Activated CD4-positive, alpha-beta memory T cell treated with anti-CD3 and anti-CD28 coated beads for 36 hours (primary cell): ENCODE measurements around the gene RBMY1J. TPM values are rescaled to one million over a fixed set of nuclear protein-coding genes. Genes with fewer than 3 reads are reported as not detected.
"Not testable (repeated sequence)": the region's sequence is repeated elsewhere in the genome, so short reads cannot be mapped to it uniquely, and the experiment has no call there.

Source experiments
- CTCF ChIA-PET: fragments of 350-600 bp; sonication (Branson Sonifier 250); formaldehyde crosslinking; loops from one replicate; lab custom pipeline; 2021; ENCODE audit warnings: antibody characterized with exemption, inconsistent platforms; lab: Charles Lee
- POLR2A ChIA-PET: fragments of 350-600 bp; sonication (Branson Sonifier 250); formaldehyde crosslinking; loops from one replicate; lab custom pipeline; 2021; ENCODE audit warnings: antibody characterized with exemption; lab: Charles Lee
- DNase-seq: peaks from one replicate; pipeline ENCODE4 v3.0.0-alpha.2; 2020
- H3K27ac Mint-ChIP-seq: one replicate; pipeline ENCODE4 v1.8.0; 2021; ENCODE audit warnings: mixed read lengths
- H3K27me3 Mint-ChIP-seq: one replicate; pipeline ENCODE4 v1.8.0; 2021; ENCODE audit warnings: mixed read lengths
- H3K36me3 Mint-ChIP-seq: one replicate; pipeline ENCODE4 v1.8.0; 2021; ENCODE audit warnings: mixed read lengths
- H3K4me1 Mint-ChIP-seq: one replicate; pipeline ENCODE4 v1.8.0; 2021; ENCODE audit warnings: low read depth, mixed read lengths
- H3K4me3 Mint-ChIP-seq: one replicate; pipeline ENCODE4 v1.8.0; 2021; ENCODE audit warnings: mild to moderate bottlenecking, mixed read lengths
- H3K9me3 Mint-ChIP-seq: one replicate; pipeline ENCODE4 v1.8.0; 2021; ENCODE audit warnings: mixed read lengths
- intact Hi-C: fragments of 100-400 bp; cut with micrococcal nuclease; formaldehyde crosslinking; loops from one replicate; pipeline ENCODE4 v1.15.1; 2023
- total RNA-seq, 2 experiments: library from RNA; stranded (reverse); gene quantifications; one replicate each; pipeline ENCODE4 v1.2.3, GENCODE V29; 2021

RBMY1J gene
- total RNA-seq, result not detected

GRCh38 chrY:22403110-22403509, at the start of gene RBMY1J:
Gene RBMY1J, plus strand, starts transcription at chrY:22403410. Its CDS starts 2,038 bp downstream, at chrY:22405448.
- H3K9me3 Mint-ChIP-seq, H3K27me3 Mint-ChIP-seq, CTCF ChIA-PET, H3K4me3 Mint-ChIP-seq, intact Hi-C loops, DNase-seq, H3K4me1 Mint-ChIP-seq, H3K36me3 Mint-ChIP-seq, H3K27ac Mint-ChIP-seq, POLR2A ChIA-PET: not testable (repeated sequence)

GRCh38 chrY:22367416-22367815, 35.8 kb upstream of the RBMY1J start:
- POLR2A ChIA-PET, result no interaction called here
- Mint-ChIP-seq H3K36me3 (no peaks in the 10 kb centered on the region), H3K9me3 (no peaks in the 10 kb centered on the region), H3K27me3 (no peaks in the 10 kb centered on the region), H3K27ac (no peak overlapping the region), H3K4me3 (no peak overlapping the region), H3K4me1 (peaks cover 2% of the 10 kb centered on the region)
- intact Hi-C loops, result no loop called here
- CTCF ChIA-PET, result no interaction called here
- DNase-seq, result no peak

- Mint-ChIP-seq H3K9me3 (no peaks in the 10 kb centered on the region), H3K4me3 (no peak overlapping the region), H3K27ac (no peak overlapping the region), H3K4me1 (peaks cover 2% of the 10 kb centered on the region), H3K27me3 (no peaks in the 10 kb centered on the region), H3K36me3 (no peaks in the 10 kb centered on the region)
- intact Hi-C loops, result no loop called here
- CTCF ChIA-PET, result no interaction called here
- POLR2A ChIA-PET, result no interaction called here
- no peak for DNase-seq
These were observed 32.6 kb upstream of the RBMY1J start for GRCh38 chrY:22370623-22371022.

- no peaks in the 10 kb centered on the region for H3K36me3 Mint-ChIP-seq
- peaks cover 2% of the 10 kb centered on the region for H3K4me1 Mint-ChIP-seq
- intact Hi-C loops, result no loop called here
- H3K9me3 Mint-ChIP-seq, result no peaks in the 10 kb centered on the region
- CTCF ChIA-PET, result no interaction called here
- H3K27ac Mint-ChIP-seq, result no peak overlapping the region
- POLR2A ChIA-PET, result no interaction called here
- DNase-seq, result no peak
- H3K27me3 Mint-ChIP-seq, result no peaks in the 10 kb centered on the region
- H3K4me3 Mint-ChIP-seq, result no peak overlapping the region
These were observed 29.7 kb upstream of the RBMY1J start for GRCh38 chrY:22373494-22373893.

GRCh38 chrY:22444718-22445396, 41.6 kb downstream of the RBMY1J start:
- H3K4me1 Mint-ChIP-seq, intact Hi-C loops, DNase-seq, H3K9me3 Mint-ChIP-seq, POLR2A ChIA-PET, H3K27me3 Mint-ChIP-seq, H3K36me3 Mint-ChIP-seq, H3K27ac Mint-ChIP-seq, H3K4me3 Mint-ChIP-seq, CTCF ChIA-PET: not testable (repeated sequence)

- intact Hi-C loops, H3K4me1 Mint-ChIP-seq, DNase-seq, POLR2A ChIA-PET, CTCF ChIA-PET, H3K27ac Mint-ChIP-seq, H3K9me3 Mint-ChIP-seq, H3K4me3 Mint-ChIP-seq, H3K36me3 Mint-ChIP-seq, H3K27me3 Mint-ChIP-seq: not testable (repeated sequence)
These were observed 52.3 kb downstream of the RBMY1J start for GRCh38 chrY:22455522-22455921.

- DNase-seq, H3K9me3 Mint-ChIP-seq, POLR2A ChIA-PET, H3K27ac Mint-ChIP-seq, intact Hi-C loops, H3K4me3 Mint-ChIP-seq, H3K4me1 Mint-ChIP-seq, CTCF ChIA-PET, H3K27me3 Mint-ChIP-seq, H3K36me3 Mint-ChIP-seq: not testable (repeated sequence)
These were observed 58.8 kb downstream of the RBMY1J start for GRCh38 chrY:22461962-22462361.

Other genes with a start within 250 kb of the RBMY1J start
- gene RBMY1F, start 220.5 kb upstream of the RBMY1J start, total RNA-seq, result not detected